ENCODE results near the gene SUB1.

Gene SUB1

GRCh38 chr5:32646061-32646969 lies 61.0 kb downstream of the SUB1 start:
- peak; percentile 14 for DNase-seq

- no peak for DNase-seq
These were observed 65.7 kb downstream of the SUB1 start for GRCh38 chr5:32651088-32651487.

- DNase-seq = no peak
These were observed 66.3 kb downstream of the SUB1 start for GRCh38 chr5:32651638-32652037.

Data from activated CD4-positive, alpha-beta T cell treated with anti-CD3 and anti-CD28 coated beads, Interleukin-2, amount 50 U/mL, for 16 hours (primary cell).